HUDEP-2 (cell line): ENCODE data around the gene POGZ.
A peak's percentile ranks its signal among the peaks of the same experiment; 100 is the strongest.

ENCODE experiments used
- DNase-seq, 76 experiments: peaks; one replicate each; lab custom pipeline; 2025; ENCODE audit not compliant: unreplicated experiment in 76 of 76; lab: John Stamatoyannopoulos, UW

POGZ gene

DNA sequence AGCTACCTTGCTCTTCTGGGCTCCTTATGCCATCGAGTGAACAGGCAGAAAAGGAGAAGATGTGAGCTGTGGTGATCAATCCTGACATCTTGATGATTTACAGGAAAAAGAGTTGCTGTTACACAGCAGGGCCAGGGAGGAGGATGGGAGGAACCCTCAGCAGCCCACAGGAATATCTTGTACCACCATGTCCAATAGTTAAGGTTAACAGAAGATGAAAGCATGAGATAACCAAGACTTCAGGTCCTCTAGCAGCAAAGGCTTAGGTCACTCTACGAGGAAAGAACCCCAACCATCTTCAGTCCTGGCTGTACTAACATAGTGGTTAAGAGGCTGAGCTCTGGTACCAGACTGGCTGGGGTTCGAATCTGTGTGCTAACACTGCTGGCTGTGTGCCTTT, 74.7 kb downstream of the POGZ start:
- peak in 12 of 76 experiments; percentile 7 to 39 (median 22) for DNase-seq

DNA sequence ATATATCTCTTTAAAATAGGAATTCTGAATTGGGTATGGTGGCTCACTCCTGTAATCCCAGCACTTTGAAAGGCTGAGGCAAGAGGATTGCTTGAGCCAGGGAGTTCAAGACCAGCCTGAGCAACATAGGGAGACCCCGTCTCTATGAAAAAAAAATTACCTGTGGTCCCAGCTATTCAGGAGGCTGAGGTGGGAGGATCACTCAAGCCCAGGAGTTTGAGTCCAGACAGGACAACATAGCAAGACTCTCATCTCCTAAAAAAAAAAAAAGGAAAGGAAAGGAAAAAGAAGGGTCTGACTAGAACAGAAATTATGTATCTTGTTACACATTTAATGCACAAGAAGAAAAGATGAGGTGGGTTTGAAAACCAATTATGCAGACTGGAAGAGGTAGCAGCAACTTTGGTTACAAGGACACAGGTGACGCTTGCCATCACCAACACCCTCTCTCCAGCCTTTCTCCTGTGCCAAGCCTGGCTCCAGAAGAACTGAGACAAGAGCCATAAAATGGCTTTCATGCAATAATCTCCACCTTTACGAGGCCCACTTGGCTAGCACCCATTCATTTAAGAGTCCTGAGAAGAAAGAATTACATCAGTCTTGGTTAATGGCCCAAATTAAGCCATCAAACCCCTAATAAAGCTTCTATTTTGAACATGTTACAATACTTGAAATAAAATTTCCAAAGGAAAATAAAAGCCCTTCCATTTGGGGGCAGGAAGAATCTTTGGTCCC, 82.0 kb downstream of the POGZ start:
- no peak for DNase-seq

DNA sequence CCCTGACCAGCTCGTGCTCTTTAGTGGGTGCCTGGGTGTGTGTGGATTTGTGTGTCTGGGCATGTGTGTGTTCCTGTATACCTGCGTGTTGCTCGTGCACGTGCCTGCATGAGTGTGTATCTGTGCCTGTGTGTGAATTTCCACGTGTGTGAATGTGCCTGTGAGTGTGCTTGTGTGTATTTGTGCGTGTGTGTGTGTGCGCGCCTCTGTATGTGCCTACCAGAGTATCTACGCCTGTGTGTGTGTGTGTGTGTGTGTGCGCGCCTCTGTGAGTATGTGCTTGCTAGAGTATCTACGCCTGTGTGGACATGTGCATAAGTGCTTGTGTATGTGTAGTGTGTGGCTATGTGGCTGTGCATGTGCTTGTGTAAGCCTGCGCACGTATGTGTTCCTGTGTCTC, 86.1 kb downstream of the POGZ start:
- DNase-seq = no peak

DNA sequence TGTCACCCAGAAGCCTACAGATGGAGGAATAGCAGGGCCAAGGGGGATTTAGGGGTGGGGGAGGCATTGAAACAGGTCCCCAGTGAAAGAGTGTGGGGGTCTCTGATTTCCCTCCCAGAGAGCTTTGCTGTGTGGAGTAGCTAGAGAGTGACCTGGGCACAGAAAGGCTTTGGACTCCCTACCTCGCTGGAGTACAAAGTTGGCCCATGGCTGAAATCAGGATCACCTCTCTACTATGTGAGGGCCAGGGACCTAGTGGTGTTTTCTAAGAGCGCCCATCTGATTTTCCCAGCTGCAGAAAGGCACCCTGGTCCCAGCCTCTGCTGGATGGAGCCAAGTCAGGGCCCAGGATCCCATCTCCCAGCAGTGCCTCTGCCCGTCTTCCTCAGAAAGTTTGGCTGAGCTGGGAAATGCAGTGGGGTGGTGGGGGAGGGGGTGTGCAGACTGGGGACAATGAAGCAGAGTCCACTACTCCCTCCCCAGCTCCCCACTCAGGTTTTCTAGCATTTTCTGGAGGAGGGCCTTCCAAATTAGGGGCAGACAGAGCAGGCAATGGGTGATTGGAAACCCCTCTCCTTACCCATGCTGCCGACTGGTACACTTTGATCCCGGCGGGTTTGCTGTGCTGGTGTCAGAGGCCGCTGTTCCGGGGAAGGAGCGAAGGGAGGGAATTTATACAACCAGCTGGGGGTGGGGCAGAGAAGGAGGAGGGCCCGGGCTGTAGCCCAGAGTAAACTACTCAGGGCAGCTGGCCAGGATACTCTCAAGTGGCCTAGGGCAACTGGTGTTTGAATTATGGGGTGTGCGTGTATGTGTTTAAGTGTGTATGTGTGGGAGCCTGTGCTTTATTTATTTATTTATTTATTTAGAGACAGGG, 87.0 kb downstream of the POGZ start, which contains the start of gene SELENBP1:
TSS of gene SELENBP1 (minus strand) at position 648 of the 877 bp plus-strand sequence. CDS start at position 584, 64 bp downstream.
- DNase-seq = peak in 71 of 76 experiments; percentile 17 to 87 (median 63)

DNA sequence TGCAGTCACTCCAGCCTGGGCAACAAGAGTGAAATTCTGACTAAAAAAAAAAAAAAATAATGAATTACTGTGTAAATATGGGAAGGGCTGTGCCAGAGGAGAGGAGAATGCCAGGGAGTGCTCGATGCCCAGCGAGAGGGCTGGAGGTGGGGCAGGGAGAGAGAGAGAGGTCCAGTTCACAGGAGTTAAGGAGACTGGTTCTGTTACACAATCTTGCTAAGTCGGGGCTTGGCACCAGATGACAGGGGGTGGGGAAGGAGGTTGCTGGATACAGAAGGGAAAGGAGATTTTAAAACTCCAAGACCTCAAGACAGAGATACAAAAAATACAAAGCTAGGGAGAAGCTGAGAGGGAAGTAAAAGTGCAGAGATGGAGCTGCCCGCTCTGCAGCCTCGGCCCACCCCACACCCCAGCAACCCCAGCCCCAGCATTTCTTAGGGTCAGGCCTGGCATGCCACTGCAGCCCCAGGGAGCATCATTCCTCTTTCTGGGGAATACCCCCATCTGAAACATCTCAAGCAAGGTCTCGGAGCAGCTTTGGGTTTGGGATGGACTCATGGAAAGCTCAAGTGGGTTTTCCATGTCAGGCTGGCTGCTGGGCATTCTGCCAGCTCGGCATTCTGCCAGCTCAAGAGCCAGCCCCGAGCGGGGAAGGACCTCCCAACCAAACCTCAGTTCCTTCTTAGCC, 87.8 kb downstream of the POGZ start:
- DNase-seq = peak in 53 of 76 experiments; percentile 6 to 71 (median 37)

DNA sequence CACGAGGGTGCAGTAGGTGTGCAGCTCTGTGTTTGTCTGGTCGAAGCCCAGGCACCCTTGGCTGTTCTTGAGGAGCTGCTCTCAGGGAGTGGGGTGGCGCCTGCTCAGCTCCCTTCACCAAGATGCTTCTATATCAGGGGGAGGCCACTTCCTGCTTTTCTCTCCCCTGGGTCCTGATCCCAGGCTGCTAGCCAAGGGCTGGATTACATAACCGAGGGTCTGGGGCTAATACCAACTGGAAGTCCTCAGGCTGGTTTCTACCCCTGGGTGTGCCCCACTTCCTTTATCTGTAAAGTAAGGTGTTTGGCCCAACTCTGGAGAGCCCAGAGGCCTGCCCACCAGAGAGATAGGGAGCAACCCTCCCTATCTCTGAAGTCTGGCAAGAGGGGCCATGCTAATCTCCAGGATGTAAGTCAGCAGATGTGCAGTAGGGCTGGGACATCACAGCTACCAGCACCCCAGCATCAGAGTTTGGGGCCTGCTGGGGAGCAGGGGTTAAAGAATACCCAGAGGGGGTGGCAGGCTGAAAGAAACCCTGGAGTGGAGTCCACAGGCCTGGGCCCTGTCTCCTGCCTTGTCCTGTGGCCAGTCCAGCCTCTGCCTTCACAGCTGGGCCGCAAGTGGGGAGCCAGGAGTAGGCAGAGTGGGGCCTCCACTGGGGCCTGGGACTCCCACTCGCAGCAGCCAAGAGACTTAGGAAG, 88.9 kb downstream of the POGZ start:
- DNase-seq = peak in 75 of 76 experiments; percentile 35 to 97 (median 84)

DNA sequence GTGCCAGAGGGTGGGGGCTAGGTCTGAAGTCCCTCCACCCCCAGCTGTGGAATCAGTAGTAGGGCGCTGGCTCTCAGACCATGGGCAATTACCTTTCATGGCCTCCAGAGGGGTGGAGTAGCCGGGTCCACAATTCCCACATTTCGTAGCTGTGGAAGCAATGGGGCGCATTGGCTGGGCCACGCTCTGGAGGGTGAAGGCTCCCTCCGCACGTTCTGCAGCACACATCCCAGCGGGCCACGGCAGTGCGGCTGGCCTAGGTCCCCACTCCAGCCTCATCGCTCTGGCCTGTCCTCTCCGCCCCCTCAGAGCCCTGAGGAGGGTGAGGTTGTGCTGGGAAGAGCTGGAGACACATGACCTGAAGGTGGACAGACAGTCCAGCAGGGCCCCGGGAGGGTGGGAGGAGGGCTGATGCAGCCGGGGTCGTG, 89.7 kb downstream of the POGZ start:
- peak in 2 of 76 experiments; percentile 43 to 47 for DNase-seq

DNA sequence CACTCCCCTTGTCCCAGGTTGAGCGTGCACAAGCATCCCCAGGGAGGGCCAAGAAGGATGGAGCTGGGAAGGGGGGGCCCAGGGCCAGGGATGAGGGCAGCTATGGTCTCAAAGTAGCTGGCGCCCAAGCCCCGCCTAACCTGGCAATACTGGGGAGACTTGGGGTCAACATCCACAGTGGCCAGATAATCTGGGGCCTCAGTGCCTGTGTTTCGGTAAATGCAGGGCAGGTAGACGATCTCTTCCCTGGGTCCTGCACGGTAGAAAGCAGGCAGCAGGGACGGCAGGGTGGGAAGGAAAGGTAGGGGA, 90.0 kb downstream of the POGZ start:
- no peak for DNase-seq

DNA sequence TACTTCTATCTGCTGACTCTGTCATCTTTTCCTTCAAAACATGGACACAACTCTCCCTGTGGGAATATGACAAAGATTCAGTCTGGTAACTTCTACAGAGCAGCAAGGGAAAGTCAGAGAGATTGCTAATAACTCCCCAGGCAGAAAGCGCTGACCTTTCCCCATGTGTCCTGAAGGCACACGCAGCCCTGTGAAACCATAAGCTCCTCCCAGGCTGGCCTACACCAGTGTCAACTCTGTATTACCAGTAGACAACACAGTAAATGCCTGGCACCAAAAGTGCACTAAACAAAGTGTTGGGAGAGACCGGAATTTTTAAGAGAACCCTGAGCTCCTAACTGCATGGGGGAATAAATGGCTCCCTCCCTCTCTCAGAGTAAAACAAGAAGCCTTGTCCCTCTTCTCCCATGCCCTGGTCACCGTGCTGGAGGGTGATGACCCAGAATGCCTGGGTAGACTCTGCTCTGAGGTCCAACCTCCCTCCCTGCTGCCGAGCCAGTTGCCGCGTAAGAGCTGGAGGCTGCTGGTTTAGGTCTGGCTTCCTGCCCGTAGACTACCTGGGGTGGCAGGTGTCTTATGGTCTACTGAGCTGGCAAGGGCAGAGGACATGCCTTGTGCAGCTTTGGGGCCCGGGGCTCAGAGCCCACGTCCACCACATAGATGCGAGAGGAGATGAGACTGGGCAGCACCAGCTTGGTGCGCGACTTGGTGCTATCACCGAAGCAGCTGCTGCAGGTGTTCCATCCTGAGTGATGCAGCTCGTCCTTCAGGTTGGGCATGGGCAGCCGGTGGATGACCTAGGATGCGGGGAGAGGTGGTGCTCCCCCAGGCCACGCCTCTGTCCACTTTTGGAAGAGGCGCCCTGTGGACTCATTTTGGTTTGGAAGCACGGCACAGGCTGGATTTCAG, 90.6 kb downstream of the POGZ start:
- DNase-seq = no peak

DNA sequence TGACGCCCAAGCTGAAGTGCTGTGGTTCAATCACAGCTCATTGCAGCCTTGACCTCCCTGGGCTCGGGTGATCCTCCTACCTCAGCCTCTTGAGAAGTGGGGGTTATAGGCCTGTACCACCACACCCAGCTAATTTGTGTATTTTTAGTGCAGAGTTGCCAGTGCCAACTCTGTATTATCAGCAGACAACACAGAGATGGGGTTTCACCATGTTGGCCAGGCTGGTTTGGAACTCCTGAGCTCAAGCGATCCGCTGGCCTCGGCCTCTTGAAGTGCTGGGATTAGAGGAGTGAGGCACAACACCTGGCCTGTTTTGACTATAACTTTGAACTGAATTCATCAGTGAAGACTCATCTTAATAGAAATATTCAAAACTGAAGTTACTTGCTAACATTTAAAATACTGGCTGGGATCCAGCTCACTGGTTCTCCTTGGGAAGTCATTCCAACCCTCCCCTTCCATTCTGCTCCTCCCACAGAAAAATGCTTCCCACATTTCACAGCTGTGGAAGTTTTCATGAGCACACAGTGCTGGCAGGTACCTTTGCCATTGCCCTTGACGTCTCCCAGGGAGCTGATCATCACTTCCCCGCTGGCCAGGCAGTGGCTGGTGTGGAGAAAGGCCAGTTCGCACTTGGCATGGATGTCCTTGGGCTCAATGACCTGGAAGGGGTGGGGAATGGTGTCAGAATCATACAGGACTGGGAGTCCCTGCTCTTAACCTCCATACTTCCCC, 91.5 kb downstream of the POGZ start:
- DNase-seq = peak in 38 of 76 experiments; percentile 5 to 63 (median 24)

DNA sequence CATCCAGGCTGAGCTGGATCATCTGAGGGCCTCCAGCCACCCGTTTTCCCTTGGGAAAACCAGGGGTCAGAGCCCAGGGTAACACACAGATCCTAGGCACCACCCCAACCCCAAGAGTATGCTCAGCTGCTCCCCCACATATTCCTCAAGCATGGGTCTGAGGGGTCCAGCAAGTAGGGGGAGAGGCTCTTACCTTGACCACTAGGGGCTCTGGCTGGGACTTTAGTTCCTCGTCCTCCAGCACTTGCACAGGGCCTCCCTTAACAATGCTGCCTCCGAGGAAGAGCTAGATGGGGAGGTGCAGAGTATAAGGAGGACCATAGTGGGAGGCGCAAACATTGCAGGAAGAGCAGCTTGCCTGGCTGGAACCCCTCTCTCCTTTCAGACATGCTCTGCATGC, 94.3 kb downstream of the POGZ start:
- no peak for DNase-seq

DNA sequence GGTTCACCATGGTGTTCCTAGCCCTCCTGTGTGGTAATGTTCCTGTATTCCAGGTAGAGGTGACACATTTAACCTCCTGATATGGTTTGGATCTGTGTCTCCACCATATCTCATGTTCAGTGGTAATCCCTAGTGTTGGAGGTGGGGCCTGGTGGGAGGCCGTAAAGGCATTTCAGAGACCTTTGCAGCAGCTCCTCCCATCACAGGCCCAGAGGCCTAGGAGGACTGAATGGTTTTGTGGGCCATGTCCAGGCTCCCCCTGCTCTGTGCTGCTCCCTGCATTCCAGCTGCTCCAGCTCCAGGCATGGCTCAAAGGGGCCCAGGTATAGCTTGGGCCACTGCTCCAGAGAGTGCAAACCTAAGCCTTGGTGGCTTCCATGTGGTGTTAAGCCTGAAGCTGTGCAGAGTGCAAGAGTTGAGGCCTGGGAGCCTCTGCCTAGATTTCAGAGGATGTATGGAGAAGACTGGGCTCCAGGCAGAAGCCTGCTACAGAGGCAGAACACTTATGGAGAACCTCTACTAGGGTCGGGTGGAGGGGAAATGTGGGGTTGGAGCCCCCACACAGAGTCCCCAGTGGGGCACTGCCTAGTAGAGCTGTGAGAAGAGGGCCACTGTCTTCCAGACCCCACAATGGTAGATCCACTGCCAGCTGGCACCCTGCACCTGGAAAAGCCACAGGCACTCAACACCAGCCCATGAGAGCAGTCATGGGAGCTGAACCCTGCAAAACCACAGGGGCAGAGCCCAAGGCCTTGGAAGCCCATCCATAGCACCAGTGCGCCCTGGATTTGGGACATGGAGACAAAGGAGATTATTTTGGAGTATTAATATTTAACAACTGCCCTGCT, 96.8 kb downstream of the POGZ start:
- no peak for DNase-seq

DNA sequence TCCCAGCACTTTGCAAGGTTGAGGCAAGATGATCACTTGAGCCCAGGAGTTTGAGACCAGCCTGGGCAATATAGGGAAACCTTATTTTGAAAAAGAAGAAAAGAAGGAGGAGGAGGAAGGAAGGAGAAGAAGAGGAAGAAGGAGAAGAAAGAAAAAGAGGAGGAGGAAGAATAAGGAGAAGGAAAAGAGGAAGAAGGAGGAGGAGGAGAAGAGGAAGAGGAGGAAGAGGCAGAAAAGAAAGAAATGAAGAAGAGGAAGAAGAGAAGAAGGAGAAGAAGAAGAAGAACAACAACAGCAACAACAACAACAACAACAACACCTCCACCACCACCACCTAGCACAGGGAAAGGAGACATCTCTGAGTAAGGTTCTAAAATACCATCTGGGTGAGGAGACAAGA, 97.4 kb downstream of the POGZ start:
- DNase-seq = no peak

DNA sequence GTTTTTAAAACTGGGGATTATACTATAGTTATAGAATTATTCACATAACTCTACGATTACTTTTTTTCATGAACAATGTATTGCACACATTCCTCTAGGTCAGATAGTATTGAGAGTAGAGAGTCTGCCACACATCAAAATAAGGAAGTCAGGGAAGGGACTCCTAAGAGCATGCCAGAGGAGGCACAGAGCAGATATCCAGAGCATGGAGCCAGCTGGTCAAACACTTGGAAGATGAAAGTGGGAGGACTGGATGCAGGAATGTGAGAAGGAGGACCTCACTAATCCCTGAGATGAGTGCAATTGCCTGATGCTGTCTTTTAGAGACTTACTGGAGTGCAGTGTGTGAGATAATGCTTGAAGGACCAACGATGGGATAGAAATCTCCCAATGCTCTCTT, 102.6 kb downstream of the POGZ start:
- DNase-seq = no peak
